Trophoblast cell (in vitro differentiated cells and primary cell): ENCODE data around the gene B4GALNT1.
"Not testable (repeated sequence)": the region's sequence is repeated elsewhere in the genome, so short reads cannot be mapped to it uniquely, and the experiment has no call there.

Source experiments
- DNase-seq, 2 donors: peaks; one replicate each; pipeline ENCODE4 v3.0.0-alpha.2; 2016
- H2AFZ ChIP-seq: 2 replicates; pipeline ENCODE4 v1.6.1; 2013; ENCODE audit warnings: low read length, moderate library complexity, mild to moderate bottlenecking; ENCODE audit not compliant: insufficient read depth, poor library complexity
- H2AK5ac ChIP-seq: 2 replicates; pipeline ENCODE4 v1.6.1; 2013; ENCODE audit warnings: mild to moderate bottlenecking, low read length
- H2BK120ac ChIP-seq: 2 replicates; pipeline ENCODE4 v1.6.1; 2013; ENCODE audit warnings: low read length, mild to moderate bottlenecking, moderate library complexity; ENCODE audit not compliant: insufficient read depth, poor library complexity
- H2BK12ac ChIP-seq: 2 replicates; pipeline ENCODE4 v1.6.1; 2013; ENCODE audit warnings: mild to moderate bottlenecking, low read length, moderate library complexity
- H2BK5ac ChIP-seq: 2 replicates; pipeline ENCODE4 v1.6.1; 2013; ENCODE audit warnings: low read length, low read depth, moderate library complexity, mild to moderate bottlenecking; ENCODE audit not compliant: poor library complexity
- H3K14ac ChIP-seq: 2 replicates; pipeline ENCODE4 v1.6.1; 2013; ENCODE audit warnings: mild to moderate bottlenecking, low read length
- H3K18ac ChIP-seq: 2 replicates; pipeline ENCODE4 v1.6.1; 2013; ENCODE audit warnings: mild to moderate bottlenecking, low read length
- H3K23ac ChIP-seq: 2 replicates; pipeline ENCODE4 v1.6.1; 2013; ENCODE audit warnings: low read length
- H3K27ac ChIP-seq: 2 replicates; pipeline ENCODE4 v1.5.1; 2013; ENCODE audit warnings: low read depth, mild to moderate bottlenecking, inconsistent platforms, low read length, moderate library complexity
- H3K27me3 ChIP-seq: 2 replicates; pipeline ENCODE4 v1.6.1; 2013; ENCODE audit warnings: inconsistent platforms, mild to moderate bottlenecking, low read length, moderate library complexity; ENCODE audit not compliant: insufficient read depth
- H3K36me3 ChIP-seq, 2 experiments: 1 replicate in 1 of 2; 2 replicates in 1 of 2; pipeline ENCODE4 v1.6.1; 2013; ENCODE audit warnings: low read length in 2 of 2, mild to moderate bottlenecking in 2 of 2, moderate library complexity in 1 of 2; ENCODE audit not compliant: insufficient read depth in 2 of 2, control insufficient read depth in 1 of 2
- H3K4ac ChIP-seq: 2 replicates; pipeline ENCODE4 v1.6.1; 2013; ENCODE audit warnings: low read depth, mild to moderate bottlenecking, low read length, moderate library complexity
- H3K4me1 ChIP-seq, 2 experiments: 1 replicate in 1 of 2; 2 replicates in 1 of 2; pipeline ENCODE4 v1.6.1; 2013; ENCODE audit warnings: low read length in 2 of 2, mild to moderate bottlenecking in 2 of 2, moderate library complexity in 1 of 2; ENCODE audit not compliant: insufficient read depth in 2 of 2, control insufficient read depth in 1 of 2
- H3K4me2 ChIP-seq: 2 replicates; pipeline ENCODE4 v1.6.1; 2013; ENCODE audit warnings: inconsistent platforms, mild to moderate bottlenecking, low read length, moderate library complexity
- H3K4me3 ChIP-seq: 2 replicates; pipeline ENCODE4 v1.5.1; 2013; ENCODE audit warnings: mild to moderate bottlenecking, low read depth, low read length, inconsistent platforms
- H3K79me1 ChIP-seq: one replicate; pipeline ENCODE4 v1.6.1; 2013; ENCODE audit warnings: low read length
- H3K79me2 ChIP-seq: 2 replicates; pipeline ENCODE4 v1.6.1; 2013; ENCODE audit warnings: low read length, mild to moderate bottlenecking; ENCODE audit not compliant: control insufficient read depth, insufficient read depth, poor library complexity
- H3K9ac ChIP-seq: 2 replicates; pipeline ENCODE4 v1.6.1; 2013; ENCODE audit warnings: mild to moderate bottlenecking, low read length
- H3K9me3 ChIP-seq: 2 replicates; pipeline ENCODE4 v1.6.1; 2013; ENCODE audit warnings: low read depth, mild to moderate bottlenecking, control low read depth, inconsistent platforms, low read length; ENCODE audit not compliant: insufficient read depth
- H4K12ac ChIP-seq: 2 replicates; pipeline ENCODE4 v1.6.1; 2013; ENCODE audit warnings: low read depth, mild to moderate bottlenecking, low read length, moderate library complexity
- H4K8ac ChIP-seq: 2 replicates; pipeline ENCODE4 v1.6.1; 2013; ENCODE audit warnings: low read depth, mild to moderate bottlenecking, low read length, moderate library complexity
- H4K91ac ChIP-seq: one replicate; pipeline ENCODE4 v1.6.1; 2013; ENCODE audit warnings: low read depth, mild to moderate bottlenecking, low read length, moderate library complexity
- WGBS: extraction: QIAGEN DNeasy Blood & Tissue Kit; methylation state at CpG from one replicate; pipeline ENCODE4 v1.1.7; 2013; ENCODE audit warnings: missing lambda C conversion rate; ENCODE audit not compliant: insufficient read length, insufficient coverage; ENCODE audit errors: extremely low coverage; 5-methylcytosine and 5-hydroxymethylcytosine counted together

The B4GALNT1 gene

GRCh38 chr12:57665066-57665820 is 32.2 kb upstream of the B4GALNT1 start:
- not testable (repeated sequence) for H3K79me1 ChIP-seq, H3K4me1 ChIP-seq, H2BK12ac ChIP-seq, H4K12ac ChIP-seq, H3K4me3 ChIP-seq, H3K27ac ChIP-seq, H3K18ac ChIP-seq, H2BK120ac ChIP-seq, H4K91ac ChIP-seq, H2BK5ac ChIP-seq, H3K79me2 ChIP-seq, H3K23ac ChIP-seq, H3K36me3 ChIP-seq, H3K14ac ChIP-seq, DNase-seq, H3K27me3 ChIP-seq, H3K4me2 ChIP-seq, H3K4ac ChIP-seq, H3K9ac ChIP-seq, H2AK5ac ChIP-seq, H2AFZ ChIP-seq, H4K8ac ChIP-seq
- peaks cover 17% of the 10 kb centered on the region for H3K9me3 ChIP-seq
- no CpG with 5 or more reads among the region's 34 CpGs for WGBS

- Histone ChIP-seq H3K27ac (no peak overlapping the region), H3K4me2 (no peak overlapping the region), H2BK12ac (no peak overlapping the region), H4K91ac (no peak overlapping the region), H3K27me3 (no peaks in the 10 kb centered on the region), H2AFZ (no peak overlapping the region), H2AK5ac (no peak overlapping the region), H4K12ac (no peak overlapping the region), H2BK120ac (no peak overlapping the region), H3K9ac (no peak overlapping the region), H3K18ac (no peak overlapping the region), H3K4ac (no peak overlapping the region), H3K4me1 (no peaks in the 10 kb centered on the region), H3K79me2 (no peaks in the 10 kb centered on the region), H3K36me3 (no peaks in the 10 kb centered on the region), H3K4me3 (no peak overlapping the region), H4K8ac (no peak overlapping the region), H3K79me1 (no peaks in the 10 kb centered on the region), H3K14ac (no peak overlapping the region), H2BK5ac (no peak overlapping the region), H3K23ac (no peak overlapping the region), H3K9me3 (peaks cover 20% of the 10 kb centered on the region)
- DNase-seq = no peak
- no CpG with 5 or more reads among the region's 4 CpGs for WGBS
These were observed 28.4 kb upstream of the B4GALNT1 start for GRCh38 chr12:57661376-57661775.

- H3K27me3 ChIP-seq = no peaks in the 10 kb centered on the region
- no peaks in the 10 kb centered on the region for H3K79me2 ChIP-seq
- H3K14ac ChIP-seq = no peak overlapping the region
- no peak overlapping the region for H2AK5ac ChIP-seq
- no peak overlapping the region for H2BK5ac ChIP-seq
- H2BK120ac ChIP-seq = no peak overlapping the region
- H3K4me2 ChIP-seq = no peak overlapping the region
- no peak overlapping the region for H3K27ac ChIP-seq
- WGBS = no CpG with 5 or more reads among the region's 3 CpGs
- no peak for DNase-seq
- no peak overlapping the region for H2AFZ ChIP-seq
- no peak overlapping the region for H3K4me3 ChIP-seq
- H3K79me1 ChIP-seq = no peaks in the 10 kb centered on the region
- H3K4ac ChIP-seq = no peak overlapping the region
- H4K12ac ChIP-seq = no peak overlapping the region
- H3K9ac ChIP-seq = no peak overlapping the region
- H2BK12ac ChIP-seq = no peak overlapping the region
- H3K23ac ChIP-seq = no peak overlapping the region
- no peak overlapping the region for H3K18ac ChIP-seq
- peaks cover 16% of the 10 kb centered on the region for H3K9me3 ChIP-seq
- H3K4me1 ChIP-seq = no peaks in the 10 kb centered on the region
- H4K8ac ChIP-seq = no peak overlapping the region
- no peaks in the 10 kb centered on the region for H3K36me3 ChIP-seq
- H4K91ac ChIP-seq = no peak overlapping the region
These were observed 25.9 kb upstream of the B4GALNT1 start for GRCh38 chr12:57658890-57659289.

GRCh38 chr12:57657744-57658143 is 24.7 kb upstream of the B4GALNT1 start:
- H3K4me3 ChIP-seq = no peak overlapping the region
- no peak overlapping the region for H2BK5ac ChIP-seq
- no peak overlapping the region for H3K27ac ChIP-seq
- H3K23ac ChIP-seq = no peak overlapping the region
- H4K91ac ChIP-seq = no peak overlapping the region
- H3K9me3 ChIP-seq = peaks cover 18% of the 10 kb centered on the region
- H4K12ac ChIP-seq = no peak overlapping the region
- H3K4me2 ChIP-seq = no peak overlapping the region
- no peaks in the 10 kb centered on the region for H3K36me3 ChIP-seq
- H2AK5ac ChIP-seq = no peak overlapping the region
- no peak overlapping the region for H3K4ac ChIP-seq
- no peak overlapping the region for H2BK12ac ChIP-seq
- no peaks in the 10 kb centered on the region for H3K27me3 ChIP-seq
- no peak overlapping the region for H4K8ac ChIP-seq
- H3K79me1 ChIP-seq = no peaks in the 10 kb centered on the region
- no peaks in the 10 kb centered on the region for H3K79me2 ChIP-seq
- no peak overlapping the region for H3K14ac ChIP-seq
- no peak for DNase-seq
- no peak overlapping the region for H3K18ac ChIP-seq
- no peaks in the 10 kb centered on the region for H3K4me1 ChIP-seq
- H2BK120ac ChIP-seq = no peak overlapping the region
- H3K9ac ChIP-seq = no peak overlapping the region
- no CpG with 5 or more reads among the region's 3 CpGs for WGBS
- no peak overlapping the region for H2AFZ ChIP-seq
